Suppressor macrophage treated with lipopolysaccharide for 4 hours (primary cell): ENCODE data around the gene FAM156B.
"Not testable (repeated sequence)": the region's sequence is repeated elsewhere in the genome, so short reads cannot be mapped to it uniquely, and the experiment has no call there.

Experiments
- DNase-seq: peaks from one replicate; pipeline ENCODE4 v3.0.0-alpha.2; 2020

The FAM156B gene, protein sequence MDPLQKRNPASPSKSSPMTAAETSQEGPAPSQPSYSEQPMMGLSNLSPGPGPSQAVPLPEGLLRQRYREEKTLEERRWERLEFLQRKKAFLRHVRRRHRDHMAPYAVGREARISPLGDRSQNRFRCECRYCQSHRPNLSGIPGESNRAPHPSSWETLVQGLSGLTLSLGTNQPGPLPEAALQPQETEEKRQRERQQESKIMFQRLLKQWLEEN

DNA sequence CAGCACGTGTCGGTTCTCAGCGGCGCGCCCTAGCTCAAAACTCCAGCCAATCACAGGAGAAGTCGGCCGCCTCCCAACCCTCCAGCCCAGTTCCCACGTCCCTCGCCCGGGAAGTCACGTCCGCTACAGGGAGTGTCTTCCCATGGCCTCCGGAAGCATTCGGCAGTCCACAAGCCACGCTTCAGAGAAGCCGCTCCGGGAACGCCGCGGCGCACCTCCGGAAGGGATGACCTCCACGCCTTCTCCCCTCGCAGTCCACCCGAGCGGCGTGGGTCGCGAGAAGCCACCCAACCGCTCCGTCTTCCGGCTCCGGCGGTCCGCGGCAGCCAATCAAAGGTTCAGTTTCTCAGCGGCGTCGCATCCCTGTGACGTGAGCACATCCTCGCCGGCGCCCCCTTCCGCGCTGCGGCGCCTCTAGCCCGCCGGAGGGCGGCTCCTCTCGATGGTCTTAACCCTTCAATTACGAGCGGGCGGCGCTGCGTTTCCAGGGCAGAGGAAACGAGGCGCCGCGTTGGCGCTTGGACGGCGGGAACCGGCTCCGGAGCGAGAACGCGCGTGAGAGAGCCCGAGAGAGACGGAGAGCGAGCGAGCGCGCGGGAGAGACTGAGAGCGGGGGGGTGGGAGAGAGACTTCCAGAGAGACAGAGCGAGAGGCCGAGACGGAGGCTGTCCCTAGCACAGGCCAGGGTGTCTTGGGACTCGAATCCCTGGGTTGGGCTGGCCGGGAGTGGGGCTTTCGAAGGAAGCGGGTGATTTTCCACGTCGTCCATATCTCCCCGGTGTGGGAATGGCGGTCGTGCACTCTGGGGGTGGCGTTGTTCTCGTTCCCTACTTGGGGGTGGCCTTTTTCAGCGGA lies at the start of gene FAM156B:
TSS of gene FAM156B (plus strand) at position 476 of the 855 bp plus-strand sequence. CDS start 9,896 bp downstream, outside the sequence.
- not testable (repeated sequence) for DNase-seq

DNA sequence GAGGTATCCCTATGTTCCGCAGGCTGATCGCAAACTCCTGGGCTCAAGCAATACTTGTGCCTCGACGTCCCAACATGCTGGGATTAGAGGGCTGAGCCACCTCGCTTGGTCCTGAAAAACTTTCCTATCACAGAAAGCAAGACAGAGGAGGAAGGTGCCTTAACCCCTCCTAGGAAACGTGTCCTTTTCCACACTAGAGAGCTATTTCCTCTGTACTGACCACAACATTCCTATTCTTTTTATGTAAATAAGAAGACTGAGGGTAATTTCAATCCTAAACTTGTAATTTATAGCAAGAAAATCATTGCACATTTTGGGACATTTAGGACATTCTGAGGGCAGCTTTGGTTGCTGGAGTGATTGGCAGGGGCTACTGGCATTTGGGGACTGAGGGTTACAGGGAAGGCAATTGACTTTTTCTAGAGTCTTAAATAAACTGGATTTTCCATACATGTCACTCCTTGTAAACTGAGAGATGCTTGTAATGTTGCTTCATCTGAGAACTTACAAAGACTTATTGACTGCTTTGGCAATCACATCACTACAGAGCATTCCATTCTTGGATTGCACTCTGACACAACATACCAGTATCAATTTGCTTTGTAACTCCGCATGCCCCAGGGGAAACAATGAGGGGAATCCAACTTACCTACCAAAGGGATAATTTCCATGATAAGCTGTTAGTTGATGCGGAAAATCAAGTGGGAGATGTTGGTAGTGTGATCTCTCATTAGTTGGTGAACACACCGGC lies 44.8 kb upstream of the FAM156B start:
- DNase-seq: no peak

DNA sequence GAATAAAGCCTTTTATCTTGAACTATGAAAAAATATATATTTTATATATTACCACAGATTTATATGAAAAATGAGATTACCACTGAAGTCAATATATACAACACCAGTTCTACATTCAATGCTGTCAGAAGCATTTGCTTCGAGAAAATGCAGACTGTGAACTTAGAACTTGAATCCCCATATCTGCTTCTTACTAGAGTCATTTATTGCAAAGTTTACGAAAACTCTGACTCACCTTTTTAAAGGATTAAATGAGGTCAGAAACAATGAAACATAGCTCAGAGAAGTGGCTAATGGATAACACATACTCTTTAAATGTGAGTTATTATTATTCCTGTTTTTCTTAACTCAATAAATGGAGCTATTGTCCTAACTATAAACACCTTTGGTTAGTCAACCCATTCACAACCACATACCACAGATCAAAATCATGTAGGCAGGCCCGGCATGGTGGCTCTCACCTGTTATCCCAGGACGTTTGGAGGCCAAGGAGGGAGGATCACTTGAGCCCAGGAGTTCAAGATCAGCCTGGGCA lies 40.1 kb upstream of the FAM156B start:
- DNase-seq: not testable (repeated sequence)

DNA sequence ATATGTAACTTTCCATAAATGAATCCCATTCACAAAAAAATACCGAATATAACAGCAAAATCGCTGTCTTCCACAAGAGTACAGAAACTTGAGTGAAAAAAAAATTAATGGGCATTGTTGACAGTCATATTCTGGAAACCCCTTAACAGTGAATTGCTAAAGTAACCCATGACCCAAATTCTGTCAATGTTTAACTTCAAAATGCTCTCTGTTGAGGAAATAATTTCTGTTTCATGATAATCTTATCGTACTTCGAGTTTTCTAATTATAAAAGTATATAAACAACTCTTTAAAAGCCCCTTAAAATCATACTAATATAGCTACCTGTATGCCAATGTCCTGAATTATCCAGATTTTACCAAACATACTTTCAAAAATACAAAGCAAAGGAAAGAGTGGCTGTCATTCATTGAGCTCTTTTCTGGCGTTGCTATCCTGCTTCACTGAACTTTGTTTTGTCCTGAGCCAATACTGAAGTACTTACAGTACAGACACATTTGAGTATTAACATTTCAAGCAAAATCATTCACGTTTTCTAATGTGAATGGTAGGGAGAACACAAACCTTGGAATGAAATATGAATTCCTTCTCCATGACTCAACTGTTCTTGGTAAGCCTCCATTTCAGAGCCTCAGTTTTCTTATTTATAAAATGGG lies 31.7 kb upstream of the FAM156B start:
- no peak for DNase-seq

DNA sequence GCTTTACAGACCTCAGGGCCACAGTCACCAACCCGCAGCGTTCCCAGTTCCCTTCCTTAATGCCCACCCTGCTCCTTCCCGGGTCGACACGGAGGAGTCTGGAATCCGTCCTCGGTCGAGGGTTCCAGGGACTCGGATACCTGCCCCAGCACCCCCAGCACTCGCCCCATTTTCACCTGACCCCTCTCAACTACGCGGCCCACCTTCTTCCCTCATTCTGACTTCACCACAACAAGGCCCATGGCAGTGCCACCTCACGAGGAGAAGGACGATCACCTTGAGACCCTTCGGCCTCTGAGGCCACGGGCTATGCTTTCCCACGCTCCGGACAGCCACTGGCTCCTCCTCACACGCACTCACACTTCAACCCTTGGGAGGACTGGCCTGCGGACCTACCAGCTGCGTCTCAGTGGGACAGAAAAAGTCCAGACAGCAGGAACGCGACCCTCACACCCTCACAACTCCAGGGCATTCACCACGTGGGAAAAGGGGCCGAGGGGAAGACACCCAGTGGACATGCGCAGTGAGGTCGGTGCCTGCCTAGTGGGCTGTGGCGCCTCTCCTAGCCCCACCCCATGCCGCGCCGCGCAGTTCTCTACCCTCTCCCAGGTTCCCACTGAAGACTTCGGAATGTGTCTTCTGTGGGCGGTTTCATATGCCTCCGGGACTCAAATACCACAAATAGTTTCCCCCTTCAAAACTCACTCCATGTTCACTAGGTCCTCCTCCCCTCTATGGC lies 29.4 kb upstream of the FAM156B start, which contains the start of gene XAGE3:
TSS of gene XAGE3 (minus strand) at position 474 of the 739 bp plus-strand sequence. CDS start 950 bp downstream, outside the sequence.
- no peak for DNase-seq

DNA sequence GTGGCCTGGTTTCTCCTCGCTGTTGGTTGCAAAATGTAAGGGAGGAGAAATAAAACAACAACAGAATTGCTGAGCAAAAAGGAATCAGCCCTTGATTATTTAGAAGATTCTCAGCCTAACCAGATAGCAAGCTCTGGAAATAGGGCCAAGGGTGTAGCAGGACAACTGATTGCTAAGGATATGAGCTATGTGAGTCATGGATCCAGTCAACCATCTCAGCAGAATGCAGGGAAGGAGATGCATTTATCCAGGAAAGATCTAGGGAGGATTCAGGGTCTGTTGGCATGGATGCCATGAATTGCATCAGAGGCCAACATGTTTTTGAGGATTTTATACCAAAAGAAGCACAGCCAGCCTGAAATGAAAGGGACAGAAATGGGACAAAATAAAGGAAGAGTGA lies 27.1 kb upstream of the FAM156B start:
- no peak for DNase-seq

DNA sequence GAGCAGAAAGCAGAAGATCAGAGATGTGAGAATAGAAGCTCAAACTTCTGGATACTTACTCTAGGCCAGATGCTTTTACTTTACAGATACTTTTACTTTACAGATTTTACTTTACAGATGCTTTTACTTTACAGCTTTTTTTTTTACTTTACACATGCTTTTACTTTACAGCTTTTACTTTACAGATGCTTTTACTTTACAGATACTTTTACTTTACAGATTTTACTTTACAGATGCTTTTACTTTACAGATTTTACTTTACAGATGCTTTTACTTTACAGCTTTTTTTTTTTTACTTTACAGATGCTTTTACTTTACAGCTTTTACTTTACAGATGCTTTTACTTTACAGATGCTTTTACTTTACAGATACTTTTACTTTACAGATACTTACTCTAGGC lies 23.3 kb upstream of the FAM156B start:
- not testable (repeated sequence) for DNase-seq

DNA sequence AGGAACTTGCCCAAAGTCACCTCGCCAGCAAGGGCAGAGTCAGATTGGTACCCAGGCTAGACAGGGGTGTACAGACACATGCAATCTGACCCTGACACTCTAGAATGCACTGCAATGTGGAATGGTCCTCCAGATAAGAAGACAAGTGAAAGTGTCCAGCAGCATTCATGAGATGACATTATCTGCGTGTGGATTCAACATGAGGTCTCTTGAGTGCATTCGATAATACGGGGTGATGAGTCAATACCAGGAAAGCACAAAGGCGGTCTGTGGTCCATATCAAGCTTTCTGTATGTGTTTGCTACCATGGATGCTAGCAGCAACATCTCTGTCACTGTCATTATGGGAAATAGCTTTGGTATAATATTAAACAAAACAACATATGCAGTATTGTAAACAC lies 22.5 kb upstream of the FAM156B start:
- no peak for DNase-seq

DNA sequence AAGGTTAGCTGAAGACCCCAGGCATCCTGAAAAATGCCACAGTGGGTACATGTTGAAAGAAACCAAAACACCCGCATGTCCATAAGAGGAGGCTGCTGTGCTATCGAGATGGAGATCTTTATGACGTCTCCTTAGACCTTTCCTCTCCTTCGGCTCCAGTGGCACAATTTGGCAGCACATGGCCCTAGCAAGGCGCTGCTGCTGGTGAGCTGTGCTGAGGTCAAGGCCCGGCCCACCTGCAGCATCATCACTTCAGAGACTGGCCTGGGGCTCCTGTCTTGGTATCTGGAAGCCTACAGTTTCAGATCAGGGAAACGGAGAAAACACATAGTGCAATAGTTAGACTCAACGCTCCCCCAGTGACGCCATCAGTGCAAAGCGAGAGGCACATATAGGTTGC lies 21.7 kb upstream of the FAM156B start:
- not testable (repeated sequence) for DNase-seq

DNA sequence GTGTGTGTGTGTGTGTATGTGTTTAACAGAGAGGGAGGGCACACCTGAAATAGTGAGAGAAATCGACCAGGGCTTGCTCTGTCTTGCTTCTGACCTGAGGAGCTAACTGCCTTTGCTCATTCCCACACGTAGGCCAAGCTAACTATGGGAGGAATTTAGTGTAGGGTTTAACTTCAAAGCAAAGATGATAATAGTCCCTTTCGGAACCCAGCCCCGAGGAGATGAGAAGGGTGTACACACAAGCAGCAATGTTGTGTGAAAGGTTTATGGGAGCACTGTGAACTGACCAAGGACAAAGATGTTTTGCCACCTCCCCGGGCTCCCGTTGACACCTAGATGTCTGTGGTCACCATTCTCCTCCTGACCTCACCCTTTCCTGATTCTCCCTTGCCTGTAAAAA lies 20.7 kb upstream of the FAM156B start:
- not testable (repeated sequence) for DNase-seq

DNA sequence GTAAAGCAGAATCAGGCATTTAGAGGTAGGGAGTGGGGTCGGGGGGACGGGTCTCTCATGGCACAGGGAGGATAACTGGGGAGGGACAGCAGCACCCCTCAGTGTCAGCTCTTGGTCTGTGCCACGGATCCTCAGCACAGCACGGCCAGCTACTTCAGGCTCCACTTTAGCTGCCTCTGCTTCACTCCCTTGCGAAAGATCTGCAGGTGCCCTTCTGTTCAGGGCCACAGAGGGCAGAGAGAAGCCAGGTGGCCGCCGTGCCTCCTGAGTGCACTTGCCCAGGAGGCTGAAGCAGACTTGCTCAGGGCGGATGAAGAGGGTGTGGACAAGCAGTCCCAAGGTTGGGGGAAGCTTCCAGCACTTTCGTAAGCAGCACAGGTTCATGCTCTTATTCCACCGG lies 9.7 kb upstream of the FAM156B start:
- DNase-seq: not testable (repeated sequence)

DNA sequence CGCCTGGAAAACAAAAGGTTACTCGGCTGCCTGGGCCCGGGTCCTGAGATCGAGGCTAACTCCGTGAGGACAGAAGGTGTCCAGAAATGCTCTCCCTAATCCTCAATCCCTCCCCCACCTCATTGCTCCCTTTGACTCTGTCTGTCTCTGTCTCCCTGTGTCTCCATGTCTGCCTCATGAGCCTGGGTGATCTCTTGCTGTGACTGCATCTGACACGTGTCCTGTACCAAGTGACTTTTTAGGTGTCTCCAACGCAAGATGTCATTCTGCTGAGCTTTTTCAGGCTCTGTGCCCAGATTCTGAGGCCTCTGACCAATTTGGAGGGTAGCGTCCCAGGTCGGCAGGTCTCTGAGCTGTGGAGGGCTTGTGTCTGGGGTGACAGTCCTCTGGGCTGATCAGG lies 9.0 kb upstream of the FAM156B start:
- DNase-seq: not testable (repeated sequence)

DNA sequence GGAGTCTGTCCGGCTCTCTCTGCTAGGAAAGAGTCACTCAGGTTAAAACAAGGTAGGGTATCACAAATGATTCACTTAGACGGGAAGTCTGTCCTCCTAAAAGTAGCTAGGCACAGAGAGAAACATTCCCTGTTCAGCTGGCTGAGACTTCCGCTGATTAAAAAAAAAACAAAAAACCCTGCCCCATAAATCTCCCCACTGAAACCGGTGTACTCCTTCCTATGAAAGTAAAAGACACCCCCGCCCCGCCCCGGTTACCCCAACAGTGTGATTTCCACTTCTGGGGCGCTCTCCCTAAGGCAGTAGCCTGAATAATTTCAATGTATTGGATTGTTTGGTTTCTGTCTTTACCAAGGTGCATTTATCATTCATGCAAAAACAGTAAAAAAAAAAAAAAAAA lies 692 bp upstream of the FAM156B start:
- DNase-seq: not testable (repeated sequence)

DNA sequence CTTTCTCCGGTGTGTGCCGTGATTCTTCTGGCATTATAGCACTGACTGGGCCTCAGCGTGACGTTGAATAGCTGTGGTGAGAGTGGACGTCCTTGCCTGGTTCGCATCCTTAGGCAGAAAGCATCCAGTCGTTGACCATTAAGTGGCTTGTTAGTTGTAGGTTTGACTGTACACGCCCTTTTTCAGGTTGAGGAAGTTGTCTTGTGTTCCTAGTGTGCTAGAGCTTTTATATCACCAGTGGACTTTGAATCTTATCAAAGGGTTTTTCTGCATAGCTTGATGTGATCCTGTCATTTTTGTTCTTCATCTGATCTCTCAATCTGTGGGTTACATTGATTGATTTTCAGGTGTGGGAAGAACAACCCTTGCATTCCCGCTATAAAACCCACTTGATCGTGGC lies 8.4 kb downstream of the FAM156B start:
- DNase-seq: not testable (repeated sequence)

DNA sequence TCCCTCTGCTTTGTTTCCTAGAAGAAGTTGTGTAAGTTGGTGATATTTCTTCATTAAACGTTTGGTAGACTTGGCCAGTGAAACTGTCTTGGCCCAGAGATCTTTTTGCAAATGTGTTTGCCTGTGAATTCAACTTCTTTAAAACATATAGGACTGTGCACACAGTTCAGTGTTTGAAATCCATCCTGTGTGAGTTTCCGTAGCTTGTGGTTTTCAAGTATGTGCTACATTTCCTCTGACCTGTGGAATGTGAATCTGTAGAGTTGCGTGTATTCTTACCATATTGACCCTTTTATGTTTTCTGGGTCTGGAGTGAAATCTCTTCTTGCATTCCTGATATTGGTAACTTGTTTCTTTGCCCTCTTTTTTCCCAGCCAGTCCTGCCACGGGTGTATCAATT lies 8.9 kb downstream of the FAM156B start:
- not testable (repeated sequence) for DNase-seq

DNA sequence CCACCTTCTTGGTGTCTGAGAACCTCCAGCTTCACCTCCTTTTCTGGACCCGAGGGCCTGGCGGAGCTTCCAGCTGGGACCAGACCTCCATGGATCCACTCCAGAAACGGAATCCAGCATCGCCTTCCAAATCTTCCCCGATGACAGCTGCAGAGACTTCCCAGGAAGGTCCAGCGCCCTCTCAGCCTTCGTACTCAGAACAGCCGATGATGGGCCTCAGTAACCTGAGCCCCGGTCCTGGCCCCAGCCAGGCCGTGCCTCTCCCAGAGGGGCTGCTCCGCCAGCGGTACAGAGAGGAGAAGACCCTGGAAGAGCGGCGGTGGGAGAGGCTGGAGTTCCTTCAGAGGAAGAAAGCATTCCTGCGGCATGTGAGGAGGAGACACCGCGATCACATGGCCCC lies 10.0 kb downstream of the FAM156B start:
- not testable (repeated sequence) for DNase-seq

DNA sequence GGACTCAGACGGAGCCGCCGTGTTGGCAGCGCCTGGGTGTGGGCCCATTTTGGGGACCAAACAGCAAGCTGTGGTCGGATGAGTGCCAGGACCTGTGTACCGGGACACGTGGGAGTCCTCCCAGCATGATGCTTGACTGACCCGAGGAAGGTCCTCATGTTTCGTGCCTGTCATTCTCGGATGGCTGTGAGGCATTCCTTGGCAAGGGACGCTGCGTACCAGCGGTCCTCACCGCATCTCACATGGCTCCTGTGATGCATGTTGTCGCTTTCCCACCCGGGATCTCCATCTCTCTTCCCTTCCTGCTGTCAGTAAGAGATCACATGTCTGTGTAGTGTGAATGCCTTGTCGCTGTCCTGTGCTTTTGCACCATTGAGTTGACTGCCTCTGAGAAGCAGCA lies 10.8 kb downstream of the FAM156B start:
- DNase-seq: not testable (repeated sequence)

DNA sequence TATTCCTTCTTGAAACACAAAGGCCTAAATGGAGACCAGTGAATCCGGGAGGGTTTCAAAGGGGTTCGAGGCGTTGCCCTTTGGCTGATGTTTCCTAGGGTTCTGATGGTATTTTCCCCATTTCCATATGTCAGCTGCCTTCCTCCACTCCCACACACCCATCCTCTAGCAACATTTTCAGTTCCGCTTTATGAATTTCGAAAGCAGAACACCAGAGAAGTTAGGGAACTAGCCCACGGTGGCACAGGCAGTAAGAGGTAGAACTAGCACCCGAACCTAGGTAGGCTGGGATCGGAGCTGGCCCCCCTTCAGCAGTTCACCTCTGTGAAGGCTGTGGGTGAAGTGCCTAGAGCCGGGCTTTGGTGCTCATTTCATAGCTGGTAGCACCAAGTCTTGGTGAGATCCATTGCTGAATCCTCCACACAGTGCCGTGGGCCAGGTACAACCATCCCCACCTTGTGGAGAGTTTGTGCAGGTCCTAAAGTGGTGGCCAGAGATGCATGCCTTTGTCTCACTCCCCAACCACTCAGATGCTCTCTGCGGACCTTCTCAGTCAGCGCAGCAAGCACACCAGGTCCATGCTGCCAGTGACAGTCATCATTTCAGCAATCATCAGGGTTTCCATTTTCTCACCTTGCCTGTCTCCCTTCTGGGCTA lies 12.3 kb downstream of the FAM156B start:
- not testable (repeated sequence) for DNase-seq

DNA sequence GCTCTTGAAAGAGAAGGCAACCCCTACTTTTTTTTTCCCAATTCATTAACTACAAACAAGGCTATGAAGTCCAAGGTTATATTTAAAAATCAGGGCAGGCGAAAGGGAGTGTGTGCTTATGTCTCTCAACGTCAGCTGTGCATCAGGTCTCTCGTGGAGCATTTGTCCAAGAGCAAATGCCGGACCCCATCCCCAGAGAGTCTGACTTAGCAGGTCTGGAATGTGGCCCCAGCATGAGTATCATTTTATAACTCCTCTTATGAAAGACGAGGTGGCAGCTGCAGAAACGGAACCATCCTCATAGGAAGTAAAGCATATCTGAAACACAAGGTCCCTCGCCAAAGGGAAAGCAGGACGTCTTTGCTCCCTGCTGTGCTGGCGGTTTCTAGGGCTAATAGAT lies 16.6 kb downstream of the FAM156B start:
- DNase-seq: not testable (repeated sequence)

DNA sequence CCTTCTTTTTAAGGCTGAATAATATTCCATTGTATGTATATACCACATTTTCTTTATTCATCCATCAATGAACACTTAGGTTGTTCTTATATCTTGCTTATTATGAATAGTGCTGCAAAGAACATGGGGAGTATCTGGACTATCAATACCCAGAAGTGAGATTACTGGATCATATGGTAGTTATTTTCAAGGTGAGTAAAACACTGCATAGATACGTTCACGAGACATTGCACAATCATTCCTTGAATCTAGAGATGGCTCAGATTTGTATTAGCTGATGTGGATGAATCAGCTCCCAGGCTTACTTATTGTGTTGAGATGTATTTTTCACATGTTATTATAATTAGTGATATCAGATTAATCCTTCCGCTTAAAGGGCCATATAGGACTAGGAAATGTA lies 17.6 kb downstream of the FAM156B start:
- not testable (repeated sequence) for DNase-seq

DNA sequence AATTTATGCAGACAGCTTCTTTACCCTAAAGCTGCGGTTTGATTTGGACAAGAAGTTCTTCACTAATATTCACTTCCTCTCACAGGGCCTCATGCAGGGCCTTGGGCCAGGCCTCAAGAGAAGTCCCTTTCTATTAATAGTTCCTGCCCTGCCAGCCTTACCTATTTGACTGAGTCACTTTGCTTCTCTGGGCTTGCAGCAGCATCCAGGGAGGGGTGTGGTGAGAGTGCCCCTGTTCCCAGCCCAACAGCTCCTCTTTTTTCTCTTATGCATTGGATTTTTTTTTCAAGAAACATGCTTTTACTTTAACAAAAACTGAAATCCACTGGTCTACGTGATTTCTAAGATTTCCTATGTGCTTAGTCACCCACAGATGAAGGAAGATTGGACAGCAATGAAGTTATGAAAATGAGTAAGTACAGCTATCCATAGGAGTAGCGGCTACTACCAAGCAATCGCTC lies 26.7 kb downstream of the FAM156B start:
- DNase-seq: peak; percentile 41
